Activated T-cell treated with anti-CD3 and anti-CD28 coated beads, Interleukin-2, amount 50 U/mL, for 48 hours (primary cell): Measurements from ENCODE around the gene DHRS11.
A peak's percentile ranks its signal among the peaks of the same experiment; 100 is the strongest.
"Not testable (repeated sequence)": the region's sequence is repeated elsewhere in the genome, so short reads cannot be mapped to it uniquely, and the experiment has no call there.

Experiments used
- DNase-seq, 2 experiments: peaks; one replicate each; pipeline ENCODE4 v3.0.0-alpha.2; 2020

Gene DHRS11

DNA sequence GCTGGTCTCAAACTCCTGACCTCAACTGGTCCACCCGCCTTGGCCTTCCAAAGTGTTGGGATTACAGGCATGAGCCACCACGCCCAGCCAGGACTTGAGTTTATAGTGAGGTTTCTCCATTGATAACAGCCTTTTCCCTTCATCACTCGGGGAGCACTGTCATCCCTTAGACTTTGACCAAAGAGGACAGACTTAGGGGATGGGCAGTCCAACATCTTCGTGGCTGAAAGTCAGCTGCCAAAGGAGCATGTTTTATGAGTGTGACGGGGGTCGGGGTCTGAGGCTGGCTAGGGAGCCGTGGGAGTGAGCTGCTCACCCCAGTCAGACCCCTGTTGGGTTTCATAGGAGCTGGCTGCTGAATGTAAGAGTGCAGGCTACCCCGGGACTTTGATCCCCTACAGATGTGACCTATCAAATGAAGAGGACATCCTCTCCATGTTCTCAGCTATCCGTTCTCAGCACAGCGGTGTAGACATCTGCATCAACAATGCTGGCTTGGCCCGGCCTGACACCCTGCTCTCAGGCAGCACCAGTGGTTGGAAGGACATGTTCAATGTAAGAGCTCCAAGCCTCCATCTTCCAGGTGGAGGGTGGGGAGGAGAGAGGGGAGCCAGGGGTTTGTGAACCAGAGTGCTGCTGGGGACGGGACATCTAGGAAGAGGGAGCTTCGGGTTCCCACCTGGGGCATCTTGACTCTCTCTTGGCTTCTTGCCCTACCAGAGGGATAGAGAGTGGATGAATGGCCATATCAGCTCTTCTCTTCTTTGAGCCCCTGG lies 3.1 kb downstream of the DHRS11 start:
- DNase-seq: no peak

DNA sequence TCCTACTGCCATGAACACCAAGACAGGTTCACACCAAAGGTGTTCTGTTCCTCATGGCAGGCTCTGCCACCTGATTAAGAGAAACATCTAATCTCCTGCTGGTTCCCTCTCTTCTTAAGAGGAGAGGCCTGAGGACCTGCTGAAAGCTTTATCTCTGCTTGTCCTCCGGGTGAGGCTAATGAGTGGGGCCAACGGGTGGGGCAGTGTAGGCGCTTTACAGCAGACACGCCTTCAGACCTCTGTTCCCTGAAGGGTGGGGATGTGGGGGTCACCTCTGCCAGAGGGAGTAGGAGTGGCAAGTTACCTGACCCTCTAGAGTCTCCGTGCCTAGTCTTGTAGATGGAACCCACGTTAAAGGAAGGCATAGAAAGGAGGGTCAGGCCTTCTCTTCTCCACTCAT lies 5.5 kb downstream of the DHRS11 start:
- DNase-seq: no peak

- no peak for DNase-seq
Measured at GRCh38 chr17:36597866-36598777, 6.4 kb downstream of the DHRS11 start.

GRCh38 chr17:36598951-36599401 lies 7.3 kb downstream of the DHRS11 start:
- no peak for DNase-seq

DNA sequence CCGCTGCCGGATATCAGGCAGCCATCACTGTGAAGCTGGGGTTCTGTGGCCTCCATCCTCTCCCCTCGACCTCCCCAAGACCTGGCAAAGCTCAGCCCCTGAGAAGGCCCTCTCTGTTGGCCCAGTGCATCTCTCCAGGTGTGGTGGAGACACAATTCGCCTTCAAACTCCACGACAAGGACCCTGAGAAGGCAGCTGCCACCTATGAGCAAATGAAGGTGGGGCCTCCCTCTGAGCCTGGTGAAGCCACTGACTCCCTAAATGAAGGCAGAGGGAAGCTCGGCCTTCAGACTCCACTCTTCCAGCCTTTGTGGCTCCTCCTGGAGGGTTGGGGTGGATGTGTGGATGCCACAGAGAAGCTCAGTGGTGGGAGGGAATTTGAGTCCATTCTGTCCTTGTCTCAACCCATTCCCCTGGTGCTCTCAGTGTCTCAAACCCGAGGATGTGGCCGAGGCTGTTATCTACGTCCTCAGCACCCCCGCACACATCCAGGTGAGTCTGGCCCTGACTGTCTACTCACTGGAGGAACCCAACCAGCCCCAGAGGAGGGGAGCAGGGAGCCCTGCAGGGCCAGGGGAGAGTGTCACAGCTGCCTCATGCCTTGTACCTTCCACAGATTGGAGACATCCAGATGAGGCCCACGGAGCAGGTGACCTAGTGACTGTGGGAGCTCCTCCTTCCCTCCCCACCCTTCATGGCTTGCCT lies 8.0 kb downstream of the DHRS11 start:
- DNase-seq: no peak

GRCh38 chr17:36600465-36600864 lies 8.8 kb downstream of the DHRS11 start:
- DNase-seq: no peak

- no peak for DNase-seq
Measured at GRCh38 chr17:36600936-36601302, 9.2 kb downstream of the DHRS11 start.

- peak; percentile 92 to 94 for DNase-seq
Measured at GRCh38 chr17:36601303-36602029, 9.8 kb downstream of the DHRS11 start, which contains the start of gene MRM1. MRM1 (plus strand) TSS chr17:36601583; CDS start chr17:36601811, 228 bp downstream.

- peak; percentile 53 to 54 for DNase-seq
Measured at GRCh38 chr17:36602030-36602748, 10.5 kb downstream of the DHRS11 start.

- peak; percentile 81 to 83 for DNase-seq
Measured at GRCh38 chr17:36602924-36603384, 11.3 kb downstream of the DHRS11 start.

DNA sequence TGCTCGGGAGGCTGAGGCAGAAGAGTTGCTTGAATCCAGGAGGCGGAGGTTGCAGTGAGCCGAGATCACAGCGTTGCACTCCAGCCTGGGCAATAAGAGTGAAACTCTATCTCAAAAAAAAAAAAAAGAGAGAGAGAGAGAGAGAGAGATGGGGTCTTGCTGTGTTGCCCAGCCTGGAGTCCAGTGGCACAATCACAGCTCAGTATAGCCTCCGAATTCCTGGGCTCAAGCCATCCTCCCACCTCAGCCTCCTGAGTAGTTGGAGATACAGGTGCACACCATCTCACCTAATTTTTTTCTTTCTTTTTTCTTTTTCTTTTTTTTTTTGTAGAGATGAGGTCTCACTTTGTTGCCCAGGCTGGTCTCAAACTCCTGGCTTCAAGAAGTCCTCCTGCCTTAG lies 13.3 kb downstream of the DHRS11 start:
- DNase-seq: not testable (repeated sequence)

DNA sequence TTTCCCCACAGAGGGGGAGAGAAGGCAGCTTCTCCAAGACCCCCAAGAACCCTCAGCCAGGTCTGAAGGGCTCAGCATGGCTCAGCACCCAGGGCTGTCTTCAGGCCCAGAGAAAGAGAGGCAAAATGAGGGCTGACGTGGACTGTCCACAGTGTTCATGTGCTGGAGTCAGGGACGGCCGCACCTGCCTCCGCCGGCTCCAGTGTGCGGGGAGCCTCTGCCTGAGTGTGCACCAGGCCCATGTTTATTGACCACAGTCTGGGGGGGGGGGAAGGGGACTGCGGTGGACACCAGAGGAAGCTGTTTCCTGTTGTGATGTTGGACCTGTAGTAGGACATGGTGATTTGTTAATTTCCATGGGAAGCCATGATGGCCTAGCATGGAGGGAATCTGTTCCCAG lies 16.6 kb downstream of the DHRS11 start:
- DNase-seq: no peak

- DNase-seq: no peak
Measured at GRCh38 chr17:36608794-36609497, 17.3 kb downstream of the DHRS11 start.

- DNase-seq: no peak
Measured at GRCh38 chr17:36609498-36609862, 17.8 kb downstream of the DHRS11 start.

GRCh38 chr17:36610474-36610873 lies 18.8 kb downstream of the DHRS11 start:
- no peak for DNase-seq

- DNase-seq: no peak
Measured at GRCh38 chr17:36611345-36612072, 19.8 kb downstream of the DHRS11 start.

DNA sequence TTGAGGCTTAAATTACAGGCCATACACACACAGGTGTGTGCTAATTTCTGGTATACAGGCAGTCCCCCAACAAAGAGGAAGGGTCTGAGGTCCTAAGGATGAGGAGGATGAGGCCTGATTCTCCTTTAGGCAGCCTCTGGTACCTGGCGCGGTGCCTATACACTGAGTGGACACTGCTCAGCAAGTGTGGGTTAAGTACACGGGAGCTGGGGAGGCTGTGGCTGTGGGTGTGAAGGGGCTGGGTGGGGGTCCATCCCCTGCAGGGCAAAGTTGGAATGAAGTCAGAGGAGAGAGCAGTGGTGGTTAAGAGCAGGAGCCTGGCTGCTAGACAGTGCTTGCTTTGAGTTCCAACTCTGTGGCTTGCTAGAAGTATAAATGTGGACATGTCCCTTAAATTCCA lies 20.6 kb downstream of the DHRS11 start:
- no peak for DNase-seq

- DNase-seq: no peak
Measured at GRCh38 chr17:36613155-36613554, 21.5 kb downstream of the DHRS11 start.

GRCh38 chr17:36614081-36614480 lies 22.4 kb downstream of the DHRS11 start:
- DNase-seq: no peak

DNA sequence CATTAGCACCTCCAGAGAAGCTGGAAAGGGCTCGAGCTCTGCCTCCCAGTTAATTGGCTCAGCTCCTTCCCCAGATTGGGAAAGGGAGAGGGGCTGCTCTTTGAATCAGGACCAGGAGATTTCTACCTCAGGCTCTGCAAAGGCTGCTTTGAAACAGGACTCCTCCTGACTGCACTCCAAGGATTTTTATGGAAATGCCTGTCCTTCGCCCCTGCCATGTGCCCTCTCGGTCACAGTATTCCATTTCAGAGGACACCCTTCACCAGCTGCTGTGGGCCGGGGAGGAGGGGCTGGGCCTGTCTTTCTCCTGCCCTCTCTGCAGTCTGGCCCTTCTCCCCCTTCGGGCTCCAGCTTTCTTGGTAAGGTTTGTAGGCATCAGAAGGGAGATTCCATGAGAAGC lies 23.3 kb downstream of the DHRS11 start:
- no peak for DNase-seq
